ENCODE data around the gene HOXC9. TPM values are rescaled to one million over a fixed set of nuclear protein-coding genes. Genes with fewer than 3 reads are reported as not detected.

Gene HOXC9
- total RNA-seq, 1 experiment from 2014 or later = not detected

DNA sequence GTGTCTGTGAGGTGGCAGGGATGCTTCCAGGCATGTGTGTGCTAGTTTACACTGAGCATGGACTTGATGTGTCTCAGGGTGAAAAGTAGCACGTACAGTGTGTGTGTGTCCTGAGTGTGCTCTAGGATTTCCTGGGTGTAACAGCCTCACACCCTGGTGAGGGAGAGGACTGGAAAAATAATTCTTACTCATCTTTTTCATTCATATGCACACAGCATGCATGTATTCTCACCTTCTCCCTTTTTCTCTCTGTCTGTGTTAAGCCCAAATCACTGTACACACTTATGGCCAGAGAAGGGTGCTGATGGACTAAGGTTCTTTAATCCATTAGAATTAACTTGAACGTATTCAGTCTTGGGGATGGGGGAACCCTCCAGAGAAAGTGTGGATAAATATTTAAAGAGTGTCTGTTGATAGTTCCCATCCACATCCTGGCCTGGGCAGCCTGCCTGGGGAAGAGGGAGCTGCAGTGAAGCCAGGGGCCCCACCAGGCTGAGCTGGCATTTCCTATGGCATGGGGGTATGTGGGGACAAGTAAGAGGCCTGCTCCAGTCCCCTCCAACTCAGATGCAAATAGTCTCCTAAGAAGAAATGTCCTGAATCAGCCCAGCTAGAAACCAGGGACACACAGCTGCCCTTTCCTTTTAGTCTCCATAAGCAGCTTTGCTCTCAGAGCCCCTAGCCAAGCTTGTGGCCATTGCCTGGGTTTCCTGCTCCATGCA is 7.7 kb downstream of the HOXC9 start:
- H3K4me3 Mint-ChIP-seq = no peak overlapping the region
- no peaks in the 10 kb centered on the region for H3K23me2 ChIP-seq (ENCODE audit: insufficient read length, low read depth, low read length, poor library complexity, severe bottlenecking)
- H3K4me1 ChIP-seq (ENCODE audit: insufficient read depth, low read length) = no peaks in the 10 kb centered on the region
- no peak overlapping the region for H3K56ac ChIP-seq (ENCODE audit: insufficient read length, low read depth, low read length)
- WGBS (ENCODE audit: extremely low coverage, insufficient read length, low lambda C conversion rate) = no CpG with 5 or more reads among the region's 2 CpGs
- peaks cover 2 to 8% of the 10 kb centered on the region in 2 experiments; a peak in 2 of 5 replicates for H3K9me3 Mint-ChIP-seq
- H3K4ac ChIP-seq (ENCODE audit: low read depth, low read length) = no peak overlapping the region
- no peak overlapping the region for H3K27ac ChIP-seq (ENCODE audit: insufficient read length, low read depth, low read length)
- H2BK15ac ChIP-seq (ENCODE audit: low read depth, low read length) = no peak overlapping the region
- H3K36me3 Mint-ChIP-seq (ENCODE audit: insufficient read depth in 1 of 3, low read depth in 3 of 3) = no peaks in the 10 kb centered on the region
- H3K27ac Mint-ChIP-seq = no peak overlapping the region
- TF ChIP-seq, protein P1, sequence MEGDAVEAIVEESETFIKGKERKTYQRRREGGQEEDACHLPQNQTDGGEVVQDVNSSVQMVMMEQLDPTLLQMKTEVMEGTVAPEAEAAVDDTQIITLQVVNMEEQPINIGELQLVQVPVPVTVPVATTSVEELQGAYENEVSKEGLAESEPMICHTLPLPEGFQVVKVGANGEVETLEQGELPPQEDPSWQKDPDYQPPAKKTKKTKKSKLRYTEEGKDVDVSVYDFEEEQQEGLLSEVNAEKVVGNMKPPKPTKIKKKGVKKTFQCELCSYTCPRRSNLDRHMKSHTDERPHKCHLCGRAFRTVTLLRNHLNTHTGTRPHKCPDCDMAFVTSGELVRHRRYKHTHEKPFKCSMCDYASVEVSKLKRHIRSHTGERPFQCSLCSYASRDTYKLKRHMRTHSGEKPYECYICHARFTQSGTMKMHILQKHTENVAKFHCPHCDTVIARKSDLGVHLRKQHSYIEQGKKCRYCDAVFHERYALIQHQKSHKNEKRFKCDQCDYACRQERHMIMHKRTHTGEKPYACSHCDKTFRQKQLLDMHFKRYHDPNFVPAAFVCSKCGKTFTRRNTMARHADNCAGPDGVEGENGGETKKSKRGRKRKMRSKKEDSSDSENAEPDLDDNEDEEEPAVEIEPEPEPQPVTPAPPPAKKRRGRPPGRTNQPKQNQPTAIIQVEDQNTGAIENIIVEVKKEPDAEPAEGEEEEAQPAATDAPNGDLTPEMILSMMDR (conservative IDR thresholded peaks at IDR 0.05) = no peak
- no peaks in the 10 kb centered on the region for H4K20me1 ChIP-seq (ENCODE audit: control insufficient read depth, insufficient read depth, insufficient read length)
- H3K9me3 ChIP-seq (ENCODE audit: control insufficient read depth, low read depth, low read length) = no peaks in the 10 kb centered on the region
- H2AK5ac ChIP-seq (ENCODE audit: insufficient read length, low read length) = no peak overlapping the region
- no peak overlapping the region for H2BK120ac ChIP-seq (ENCODE audit: low read depth, low read length, poor library complexity, severe bottlenecking)
- no peak overlapping the region for H4K91ac ChIP-seq (ENCODE audit: insufficient read length, low read depth, low read length)
- no peak overlapping the region for H2BK5ac ChIP-seq (ENCODE audit: insufficient read length, low read length)
- H3K79me1 ChIP-seq (ENCODE audit: insufficient read depth, low read depth, low read length, poor library complexity, severe bottlenecking) = no peaks in the 10 kb centered on the region
- no peak overlapping the region for H2BK20ac ChIP-seq (ENCODE audit: low read depth, low read length, poor library complexity, severe bottlenecking)
- no peak overlapping the region for H3K18ac ChIP-seq (ENCODE audit: insufficient read length, low read depth, low read length)
- no peak overlapping the region for H3K23ac ChIP-seq (ENCODE audit: insufficient read length, low read depth, low read length)
- H3K4me2 ChIP-seq (ENCODE audit: insufficient read depth, insufficient read length, low read length) = no peak overlapping the region
- no peak overlapping the region for H3K14ac ChIP-seq (ENCODE audit: insufficient read depth, low read length)
- peaks cover 100% of the 10 kb centered on the region for H3K27me3 Mint-ChIP-seq (ENCODE audit: low read depth)
- H4K5ac ChIP-seq (ENCODE audit: insufficient read length, low read depth, low read length) = no peak overlapping the region
- H3T11ph ChIP-seq (ENCODE audit: low read length) = no peak overlapping the region
- peaks cover 7 to 35% of the 10 kb centered on the region in 2 experiments for H3K4me1 Mint-ChIP-seq
- H2AFZ ChIP-seq (ENCODE audit: low read length) = no peak overlapping the region
- no peak overlapping the region for H4K8ac ChIP-seq (replicated peaks; ENCODE audit: insufficient read length, low read depth, low read length)
- no peak overlapping the region for H2BK12ac ChIP-seq (ENCODE audit: insufficient read length, low read depth, low read length)
- peaks cover 94% of the 10 kb centered on the region for H3K27me3 ChIP-seq (ENCODE audit: insufficient read depth, low read length)
- no peak overlapping the region for H3K9ac ChIP-seq (ENCODE audit: extremely low read depth, insufficient read length, low read length)
- no peak for DNase-seq
- no peaks in the 10 kb centered on the region for H3K79me2 ChIP-seq (ENCODE audit: insufficient read depth, low read length)
